ENCODE results near the gene ZNF536. TPM values are rescaled to one million over a fixed set of nuclear protein-coding genes. Genes with fewer than 3 reads are reported as not detected.

ZNF536 gene
- total and polyA plus RNA-seq, 9 of the 15 experiments (the other 6 are each of a cell fraction or from before 2014, with no cell fraction given) = not detected

DNA sequence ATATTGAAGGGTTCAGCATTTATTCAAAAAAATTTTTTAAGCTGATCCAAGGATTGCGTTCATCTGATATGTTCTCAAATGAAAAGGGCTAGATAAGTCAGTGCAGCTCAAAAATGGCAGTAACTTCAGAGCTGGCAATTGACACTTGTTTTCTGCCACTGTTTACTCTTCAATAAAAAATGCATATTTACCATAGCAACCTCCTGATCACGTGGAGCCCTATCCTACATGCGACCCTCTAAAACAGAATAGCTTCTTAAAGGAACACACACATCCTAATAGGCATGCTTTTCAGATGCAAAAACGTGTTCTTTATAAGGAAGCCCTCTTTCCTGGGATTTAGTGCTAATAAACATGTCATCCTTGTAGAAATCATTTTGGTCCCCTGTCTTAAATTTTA, 150.2 kb downstream of the ZNF536 start (continued):
- TF ChIP-seq, protein P1, sequence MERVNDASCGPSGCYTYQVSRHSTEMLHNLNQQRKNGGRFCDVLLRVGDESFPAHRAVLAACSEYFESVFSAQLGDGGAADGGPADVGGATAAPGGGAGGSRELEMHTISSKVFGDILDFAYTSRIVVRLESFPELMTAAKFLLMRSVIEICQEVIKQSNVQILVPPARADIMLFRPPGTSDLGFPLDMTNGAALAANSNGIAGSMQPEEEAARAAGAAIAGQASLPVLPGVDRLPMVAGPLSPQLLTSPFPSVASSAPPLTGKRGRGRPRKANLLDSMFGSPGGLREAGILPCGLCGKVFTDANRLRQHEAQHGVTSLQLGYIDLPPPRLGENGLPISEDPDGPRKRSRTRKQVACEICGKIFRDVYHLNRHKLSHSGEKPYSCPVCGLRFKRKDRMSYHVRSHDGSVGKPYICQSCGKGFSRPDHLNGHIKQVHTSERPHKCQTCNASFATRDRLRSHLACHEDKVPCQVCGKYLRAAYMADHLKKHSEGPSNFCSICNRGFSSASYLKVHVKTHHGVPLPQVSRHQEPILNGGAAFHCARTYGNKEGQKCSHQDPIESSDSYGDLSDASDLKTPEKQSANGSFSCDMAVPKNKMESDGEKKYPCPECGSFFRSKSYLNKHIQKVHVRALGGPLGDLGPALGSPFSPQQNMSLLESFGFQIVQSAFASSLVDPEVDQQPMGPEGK (CRISPR knock-in tag; IDR thresholded peaks at IDR 0.05; ENCODE audit: borderline replicate concordance) = no peak
- TF ChIP-seq MAFK (IDR thresholded peaks at IDR 0.05; ENCODE audit: low read length) (no peak), ZNF699 (CRISPR knock-in tag; IDR thresholded peaks at IDR 0.05; ENCODE audit: insufficient replicate concordance) (no peak)
- TF ChIP-seq, protein P2, sequence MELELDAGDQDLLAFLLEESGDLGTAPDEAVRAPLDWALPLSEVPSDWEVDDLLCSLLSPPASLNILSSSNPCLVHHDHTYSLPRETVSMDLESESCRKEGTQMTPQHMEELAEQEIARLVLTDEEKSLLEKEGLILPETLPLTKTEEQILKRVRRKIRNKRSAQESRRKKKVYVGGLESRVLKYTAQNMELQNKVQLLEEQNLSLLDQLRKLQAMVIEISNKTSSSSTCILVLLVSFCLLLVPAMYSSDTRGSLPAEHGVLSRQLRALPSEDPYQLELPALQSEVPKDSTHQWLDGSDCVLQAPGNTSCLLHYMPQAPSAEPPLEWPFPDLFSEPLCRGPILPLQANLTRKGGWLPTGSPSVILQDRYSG (tag; conservative IDR thresholded peaks at IDR 0.05; ENCODE audit: low read depth) = no peak
- TF ChIP-seq, protein P3, sequence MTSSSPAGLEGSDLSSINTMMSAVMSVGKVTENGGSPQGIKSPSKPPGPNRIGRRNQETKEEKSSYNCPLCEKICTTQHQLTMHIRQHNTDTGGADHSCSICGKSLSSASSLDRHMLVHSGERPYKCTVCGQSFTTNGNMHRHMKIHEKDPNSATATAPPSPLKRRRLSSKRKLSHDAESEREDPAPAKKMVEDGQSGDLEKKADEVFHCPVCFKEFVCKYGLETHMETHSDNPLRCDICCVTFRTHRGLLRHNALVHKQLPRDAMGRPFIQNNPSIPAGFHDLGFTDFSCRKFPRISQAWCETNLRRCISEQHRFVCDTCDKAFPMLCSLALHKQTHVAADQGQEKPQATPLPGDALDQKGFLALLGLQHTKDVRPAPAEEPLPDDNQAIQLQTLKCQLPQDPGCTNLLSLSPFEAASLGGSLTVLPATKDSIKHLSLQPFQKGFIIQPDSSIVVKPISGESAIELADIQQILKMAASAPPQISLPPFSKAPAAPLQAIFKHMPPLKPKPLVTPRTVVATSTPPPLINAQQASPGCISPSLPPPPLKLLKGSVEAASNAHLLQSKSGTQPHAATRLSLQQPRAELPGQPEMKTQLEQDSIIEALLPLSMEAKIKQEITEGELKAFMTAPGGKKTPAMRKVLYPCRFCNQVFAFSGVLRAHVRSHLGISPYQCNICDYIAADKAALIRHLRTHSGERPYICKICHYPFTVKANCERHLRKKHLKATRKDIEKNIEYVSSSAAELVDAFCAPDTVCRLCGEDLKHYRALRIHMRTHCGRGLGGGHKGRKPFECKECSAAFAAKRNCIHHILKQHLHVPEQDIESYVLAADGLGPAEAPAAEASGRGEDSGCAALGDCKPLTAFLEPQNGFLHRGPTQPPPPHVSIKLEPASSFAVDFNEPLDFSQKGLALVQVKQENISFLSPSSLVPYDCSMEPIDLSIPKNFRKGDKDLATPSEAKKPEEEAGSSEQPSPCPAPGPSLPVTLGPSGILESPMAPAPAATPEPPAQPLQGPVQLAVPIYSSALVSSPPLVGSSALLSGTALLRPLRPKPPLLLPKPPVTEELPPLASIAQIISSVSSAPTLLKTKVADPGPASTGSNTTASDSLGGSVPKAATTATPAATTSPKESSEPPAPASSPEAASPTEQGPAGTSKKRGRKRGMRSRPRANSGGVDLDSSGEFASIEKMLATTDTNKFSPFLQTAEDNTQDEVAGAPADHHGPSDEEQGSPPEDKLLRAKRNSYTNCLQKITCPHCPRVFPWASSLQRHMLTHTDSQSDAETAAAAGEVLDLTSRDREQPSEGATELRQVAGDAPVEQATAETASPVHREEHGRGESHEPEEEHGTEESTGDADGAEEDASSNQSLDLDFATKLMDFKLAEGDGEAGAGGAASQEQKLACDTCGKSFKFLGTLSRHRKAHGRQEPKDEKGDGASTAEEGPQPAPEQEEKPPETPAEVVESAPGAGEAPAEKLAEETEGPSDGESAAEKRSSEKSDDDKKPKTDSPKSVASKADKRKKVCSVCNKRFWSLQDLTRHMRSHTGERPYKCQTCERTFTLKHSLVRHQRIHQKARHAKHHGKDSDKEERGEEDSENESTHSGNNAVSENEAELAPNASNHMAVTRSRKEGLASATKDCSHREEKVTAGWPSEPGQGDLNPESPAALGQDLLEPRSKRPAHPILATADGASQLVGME (CRISPR knock-in tag; IDR thresholded peaks at IDR 0.05) = no peak
